Glomerular endothelial cell (primary cell): Measurements from ENCODE around the gene EFNB3. TPM values are rescaled to one million over a fixed set of nuclear protein-coding genes. Genes with fewer than 3 reads are reported as not detected.

Source experiments
- DNase-seq: peaks from one replicate; pipeline ENCODE4 v3.0.0-alpha.2; 2011; ENCODE audit warnings: low read depth, low spot score; ENCODE audit errors: extremely low read depth
- total RNA-seq: library from RNA; depleted of rRNA; stranded (reverse); fragments of >200 nt; gene quantifications from 2 replicates; pipeline ENCODE4 v1.2.3, GENCODE V29; 2015

Gene EFNB3
- total RNA-seq, 1 donor from 2014 or later = 2.1 TPM

- DNase-seq = peak; percentile 50
These were observed 12.1 kb downstream of the EFNB3 start, which contains the start of gene DNAH2 for GRCh38 chr17:7716901-7717755. TSS of gene DNAH2 (plus strand) at chr17:7717744. CDS start at chr17:7719735, 1,991 bp downstream.

DNA sequence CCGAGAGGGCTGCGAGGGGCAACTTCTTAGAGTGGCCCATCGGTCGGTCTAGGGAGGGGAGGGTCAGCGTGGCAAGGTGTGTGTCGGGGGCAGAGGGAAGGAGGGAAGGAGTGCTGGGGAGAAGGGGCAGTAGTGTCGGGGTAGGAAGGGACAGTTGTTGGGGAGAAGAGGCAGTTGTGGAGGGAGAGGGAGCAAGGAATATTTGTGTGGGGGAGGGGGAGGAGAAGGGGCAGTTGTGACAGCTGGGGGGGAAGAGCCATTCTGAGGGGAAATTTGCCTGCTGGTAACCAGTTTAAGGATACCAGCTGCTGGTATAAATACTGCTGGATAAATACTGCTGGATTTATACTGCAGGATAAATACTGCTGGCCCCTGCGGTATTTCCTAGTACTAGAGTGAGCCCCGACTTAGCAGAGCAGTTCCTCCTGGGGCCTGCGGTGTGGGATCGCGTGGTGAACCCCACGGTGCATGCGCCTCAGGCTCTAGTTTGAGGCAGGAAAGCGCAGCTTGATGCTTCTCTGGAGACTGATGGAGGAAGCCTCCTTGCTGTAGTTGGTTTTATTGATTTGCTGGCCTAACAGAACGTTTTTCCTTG, 12.9 kb downstream of the EFNB3 start:
- DNase-seq = no peak

DNA sequence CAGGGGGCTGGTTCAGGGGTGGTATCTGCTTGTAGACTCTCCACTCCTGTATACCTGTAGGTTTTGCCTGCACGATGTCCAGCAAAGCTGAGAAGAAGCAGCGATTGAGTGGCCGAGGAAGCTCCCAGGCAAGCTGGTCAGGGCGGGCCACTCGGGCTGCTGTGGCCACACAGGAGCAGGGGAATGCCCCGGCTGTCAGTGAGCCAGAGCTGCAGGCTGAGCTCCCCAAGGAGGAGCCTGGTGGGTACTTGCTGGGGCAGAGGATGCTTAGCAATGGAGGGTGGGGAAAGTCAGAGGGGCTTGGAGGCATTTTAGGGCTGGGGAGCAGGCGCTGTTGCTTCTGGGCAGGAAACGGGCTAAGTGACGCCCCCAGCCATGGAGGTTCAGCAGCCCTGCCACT, 14.7 kb downstream of the EFNB3 start:
- DNase-seq = no peak

GRCh38 chr17:7720125-7720524, 15.1 kb downstream of the EFNB3 start:
- no peak for DNase-seq

GRCh38 chr17:7721612-7722011, 16.6 kb downstream of the EFNB3 start:
- DNase-seq = no peak

DNA sequence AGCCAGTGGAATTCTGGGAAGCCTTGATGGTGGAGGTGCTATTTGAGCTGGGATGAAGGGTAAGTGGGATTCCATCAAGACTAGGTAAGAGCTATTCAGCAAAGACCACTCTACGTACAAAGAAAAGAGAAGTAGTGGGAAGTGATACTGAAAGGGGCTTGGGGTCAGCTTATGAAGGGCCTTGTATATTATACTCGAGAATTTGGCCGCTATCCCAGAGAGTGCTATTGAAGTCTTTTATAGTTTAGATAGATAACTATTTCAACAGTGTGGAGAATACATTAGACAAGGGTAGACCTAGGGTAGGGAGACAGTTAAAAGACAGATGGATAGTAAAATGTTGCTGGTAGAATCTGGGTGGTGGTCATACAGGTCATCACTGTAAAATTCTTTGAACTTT, 22.9 kb downstream of the EFNB3 start:
- no peak for DNase-seq

DNA sequence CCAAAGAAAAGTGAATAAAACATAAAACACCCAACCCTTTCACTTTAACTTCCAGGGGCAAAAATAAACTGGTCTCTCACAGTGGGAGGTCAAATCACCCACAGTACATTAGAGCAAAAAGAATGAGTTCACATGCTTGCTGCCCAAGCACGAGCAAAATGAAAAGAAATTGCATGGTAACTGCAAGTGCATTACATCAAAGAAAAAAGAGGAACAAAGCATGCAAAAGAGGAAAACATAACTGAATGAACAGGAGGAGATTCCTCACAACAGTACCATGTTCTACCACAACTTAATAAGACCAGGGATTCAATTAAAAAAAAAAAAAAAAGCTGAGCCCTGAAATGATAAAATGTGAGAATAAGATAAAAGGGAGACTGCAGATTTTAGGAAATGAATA, 24.8 kb downstream of the EFNB3 start:
- no peak for DNase-seq

- DNase-seq = no peak
These were observed 28.1 kb downstream of the EFNB3 start for GRCh38 chr17:7732981-7733539.

DNA sequence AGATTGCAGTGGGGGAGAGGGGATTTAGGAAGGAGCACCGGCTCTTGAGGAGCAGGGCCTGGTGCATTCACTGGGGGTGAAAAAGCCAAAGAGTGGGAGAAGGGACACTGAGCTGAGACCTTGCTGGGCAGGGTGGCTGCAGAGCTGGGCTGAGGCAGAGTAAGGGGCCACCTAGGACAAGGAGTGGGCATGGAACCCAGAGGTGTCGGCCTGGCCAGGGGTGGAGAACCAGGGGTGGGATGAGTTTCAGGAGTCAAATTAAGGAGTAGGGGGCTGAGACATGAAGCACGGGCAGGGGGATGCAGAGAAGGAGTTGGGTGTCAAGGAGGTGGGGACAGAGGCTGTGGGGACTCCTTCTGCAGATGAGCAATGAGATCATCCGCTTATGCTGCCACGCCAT, 32.6 kb downstream of the EFNB3 start:
- DNase-seq = no peak

DNA sequence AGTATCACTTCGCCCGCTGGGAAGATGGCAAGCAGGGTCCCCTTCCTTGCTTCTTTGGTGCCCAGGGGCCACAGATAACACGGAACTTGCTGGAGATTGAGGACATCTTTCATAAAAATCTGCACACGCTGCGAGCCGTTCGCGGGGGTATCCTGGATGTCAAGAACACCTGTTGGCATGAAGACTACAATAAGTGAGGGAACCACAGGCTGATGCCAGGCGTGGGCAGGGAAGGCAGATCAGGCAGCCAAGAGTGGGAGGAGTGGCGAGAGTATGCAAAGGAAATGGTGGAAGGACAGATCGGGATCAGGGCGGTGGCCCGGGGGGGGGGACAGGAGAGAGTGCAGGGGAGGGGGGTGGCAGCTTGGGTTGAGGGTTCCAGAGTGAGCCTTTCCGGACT, 34.7 kb downstream of the EFNB3 start:
- no peak for DNase-seq

DNA sequence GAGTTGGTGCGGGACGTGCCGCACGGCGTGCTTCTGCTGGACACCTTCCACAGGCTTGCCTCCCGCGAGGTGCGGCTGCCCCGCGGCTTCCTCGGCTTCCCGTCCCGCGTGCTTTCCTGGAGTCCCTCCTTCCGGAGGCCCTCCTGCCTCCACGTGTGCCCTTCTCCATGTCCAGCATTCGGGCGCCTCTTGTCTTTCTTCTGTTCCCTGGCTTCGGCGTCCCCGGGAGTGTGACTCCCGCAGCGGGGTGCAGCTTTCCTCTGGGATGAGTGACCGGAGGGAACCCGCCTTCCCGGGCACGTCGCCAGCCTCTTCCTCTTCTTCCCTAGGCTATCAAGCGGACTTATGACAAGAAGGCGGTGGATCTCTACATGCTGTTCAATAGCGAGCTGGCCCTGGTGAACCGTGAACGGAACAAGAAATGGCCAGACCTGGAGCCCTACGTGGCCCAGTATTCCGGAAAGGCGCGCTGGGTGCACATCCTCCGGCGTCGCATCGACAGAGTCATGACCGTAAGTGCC, 35.5 kb downstream of the EFNB3 start:
- no peak for DNase-seq

DNA sequence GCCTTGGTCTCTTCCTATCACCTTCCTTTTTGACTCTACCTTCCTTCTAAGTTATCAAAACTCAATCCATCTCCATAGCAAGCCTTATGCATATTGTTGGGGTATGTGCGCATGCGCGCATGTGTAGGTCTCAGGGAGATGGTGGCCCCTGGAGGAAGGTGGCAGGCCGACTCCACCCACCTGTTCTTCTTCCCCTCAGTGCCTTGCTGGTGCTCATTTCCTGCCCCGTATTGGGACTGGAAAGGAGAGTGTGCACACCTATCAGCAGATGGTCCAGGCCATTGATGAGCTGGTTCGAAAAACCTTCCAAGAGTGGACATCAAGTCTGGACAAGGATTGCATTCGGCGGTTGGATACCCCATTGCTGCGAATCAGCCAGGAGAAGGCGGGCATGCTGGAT, 37.7 kb downstream of the EFNB3 start:
- no peak for DNase-seq

DNA sequence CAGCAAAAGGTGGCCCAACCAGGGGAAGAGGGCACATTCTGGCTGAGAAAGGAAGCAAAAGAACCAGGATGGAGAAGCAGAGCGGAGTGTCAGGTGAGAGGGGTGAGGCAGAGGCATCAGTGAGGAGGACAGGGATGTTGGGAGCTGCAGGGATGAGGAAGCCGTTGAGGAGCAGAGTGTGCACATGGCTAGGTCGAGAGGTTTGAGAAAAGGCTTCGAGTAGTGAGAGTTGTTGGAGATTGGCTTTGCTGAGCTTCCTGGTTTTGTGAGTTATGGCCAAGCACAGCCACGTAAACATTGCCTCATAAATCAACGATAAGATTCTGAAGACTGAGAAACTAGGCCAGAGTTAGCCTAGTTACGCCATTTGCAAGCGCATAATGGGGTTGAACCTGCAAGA, 39.4 kb downstream of the EFNB3 start:
- DNase-seq = no peak

DNA sequence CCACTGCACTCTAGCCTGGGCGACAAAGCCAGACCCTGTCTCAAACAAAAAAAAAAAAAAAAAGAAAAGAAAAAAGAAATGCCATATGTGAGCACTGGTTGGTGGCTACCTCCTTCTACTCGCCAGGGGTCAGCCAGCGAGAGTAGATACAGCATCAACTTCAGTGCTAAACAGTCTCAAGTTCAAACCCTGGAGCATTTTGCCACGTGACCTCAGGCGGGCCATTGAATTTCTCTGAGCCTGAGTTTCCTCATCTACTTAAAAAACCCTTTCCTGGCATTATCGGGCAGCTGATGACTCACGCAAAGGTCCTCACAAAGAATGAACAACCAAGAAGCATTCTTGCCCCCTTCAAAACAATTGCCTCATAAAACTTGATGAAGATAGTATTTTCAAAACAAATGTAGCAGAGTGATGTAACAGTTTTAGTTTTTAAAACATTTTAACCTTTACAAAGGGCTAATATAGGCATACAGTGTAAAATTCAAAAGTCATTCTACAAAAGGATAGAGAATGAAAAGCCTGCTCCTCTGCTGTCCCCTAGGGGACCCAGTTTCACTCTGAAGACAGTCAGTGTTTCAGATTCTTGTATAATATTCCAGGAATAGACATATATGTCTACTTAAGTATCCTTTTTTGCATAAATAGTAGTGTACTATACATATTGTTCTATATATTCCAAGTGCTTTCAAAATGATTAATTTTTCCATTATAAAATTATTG, 40.9 kb downstream of the EFNB3 start:
- DNase-seq = peak; percentile 94

- DNase-seq = no peak
These were observed 42.7 kb downstream of the EFNB3 start for GRCh38 chr17:7747635-7748071.

- no peak for DNase-seq
These were observed 43.2 kb downstream of the EFNB3 start for GRCh38 chr17:7748076-7748775.

DNA sequence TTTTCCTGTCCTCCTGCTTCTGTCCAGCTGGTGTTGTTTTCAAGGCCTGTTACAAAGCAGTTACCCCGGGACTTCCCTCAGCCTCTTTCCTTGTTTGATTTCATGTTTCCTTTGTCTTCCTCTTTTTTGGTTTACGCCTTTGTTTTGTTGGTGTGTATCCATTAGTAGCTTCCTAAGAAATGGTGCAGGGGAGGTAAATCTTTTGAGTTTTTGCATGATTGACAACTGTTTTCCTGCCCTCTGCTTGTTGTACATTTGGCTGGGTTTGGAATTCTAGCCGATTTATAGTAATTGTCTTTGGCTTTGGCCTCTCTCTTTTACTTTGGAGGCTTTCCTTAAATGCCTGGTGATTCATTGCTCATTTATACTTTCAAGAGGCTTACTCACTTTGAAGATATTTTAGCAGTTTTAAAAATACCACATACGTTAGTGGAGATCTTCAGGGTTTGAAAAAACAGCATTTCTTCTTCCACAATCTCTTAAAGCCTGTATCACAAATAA, 45.4 kb downstream of the EFNB3 start:
- no peak for DNase-seq

DNA sequence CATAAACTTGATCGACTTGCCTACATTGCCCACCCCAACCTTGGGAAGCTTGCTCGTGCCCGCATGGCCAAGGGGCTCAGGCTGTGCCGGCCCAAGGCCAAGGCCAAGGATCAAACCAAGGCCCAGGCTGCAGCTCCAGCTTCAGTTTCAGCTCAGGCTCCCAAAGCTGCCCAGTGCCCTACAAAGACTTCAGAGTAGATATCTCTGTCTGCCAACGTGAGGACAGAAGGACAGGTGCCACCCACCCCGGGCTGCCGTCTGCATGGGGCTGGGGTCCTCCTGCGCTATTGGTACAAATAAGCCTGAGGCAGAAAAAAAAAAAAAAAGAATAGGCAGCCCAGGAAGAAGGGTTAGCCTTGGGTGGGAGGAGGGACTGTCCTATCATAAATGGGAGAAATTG, 49.7 kb downstream of the EFNB3 start:
- no peak for DNase-seq

DNA sequence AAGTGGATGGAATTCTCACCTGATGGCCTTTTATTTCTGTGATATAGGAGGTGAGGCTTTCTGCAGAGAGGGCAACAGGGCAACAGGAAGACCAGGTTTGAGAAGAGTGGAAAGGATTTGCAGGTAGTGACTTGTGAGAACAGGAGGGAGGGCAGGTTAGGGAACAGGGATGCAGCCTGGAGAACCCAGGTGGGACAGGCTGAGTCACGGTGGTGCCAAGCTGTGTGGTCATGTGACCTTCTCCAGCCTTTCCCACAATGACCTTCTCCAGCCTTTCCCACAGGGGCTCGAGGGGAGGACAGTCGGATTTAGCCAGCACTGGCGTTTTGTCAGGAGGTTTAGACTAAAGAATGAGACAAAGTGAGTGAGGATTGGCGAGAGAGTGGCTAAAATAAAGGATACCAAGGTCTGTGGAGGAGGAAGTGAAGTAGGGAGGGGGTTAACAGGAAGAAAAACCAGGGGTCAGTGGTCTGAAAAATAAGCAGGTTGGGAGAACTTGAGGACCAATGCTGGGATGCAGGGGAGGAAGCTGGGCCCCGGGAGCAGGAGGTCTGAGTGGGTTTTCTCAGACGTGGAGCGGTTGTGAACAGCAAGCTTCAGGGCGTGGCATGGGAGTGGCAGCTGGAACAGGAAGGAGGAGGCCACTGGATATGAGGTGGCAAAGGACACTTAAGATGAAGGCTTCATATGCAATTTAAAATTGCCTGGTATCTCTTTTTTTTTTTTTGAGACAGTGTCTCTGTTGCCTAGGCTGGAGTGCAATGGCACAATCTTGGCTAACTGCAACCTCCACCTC, 50.3 kb downstream of the EFNB3 start:
- no peak for DNase-seq
